ENCODE results near the gene CHRNA4.

CHRNA4 gene

GRCh38 chr20:63401384-63402110, 40.4 kb upstream of the CHRNA4 start:
- no peaks in the 10 kb centered on the region for H3K36me3 ChIP-seq (ENCODE audit: low read depth)
- ATAC-seq (ENCODE audit: low read depth), result no peak
- H3K4me3 ChIP-seq (ENCODE audit: severe bottlenecking), result no peak overlapping the region
- TF ChIP-seq, protein P1, sequence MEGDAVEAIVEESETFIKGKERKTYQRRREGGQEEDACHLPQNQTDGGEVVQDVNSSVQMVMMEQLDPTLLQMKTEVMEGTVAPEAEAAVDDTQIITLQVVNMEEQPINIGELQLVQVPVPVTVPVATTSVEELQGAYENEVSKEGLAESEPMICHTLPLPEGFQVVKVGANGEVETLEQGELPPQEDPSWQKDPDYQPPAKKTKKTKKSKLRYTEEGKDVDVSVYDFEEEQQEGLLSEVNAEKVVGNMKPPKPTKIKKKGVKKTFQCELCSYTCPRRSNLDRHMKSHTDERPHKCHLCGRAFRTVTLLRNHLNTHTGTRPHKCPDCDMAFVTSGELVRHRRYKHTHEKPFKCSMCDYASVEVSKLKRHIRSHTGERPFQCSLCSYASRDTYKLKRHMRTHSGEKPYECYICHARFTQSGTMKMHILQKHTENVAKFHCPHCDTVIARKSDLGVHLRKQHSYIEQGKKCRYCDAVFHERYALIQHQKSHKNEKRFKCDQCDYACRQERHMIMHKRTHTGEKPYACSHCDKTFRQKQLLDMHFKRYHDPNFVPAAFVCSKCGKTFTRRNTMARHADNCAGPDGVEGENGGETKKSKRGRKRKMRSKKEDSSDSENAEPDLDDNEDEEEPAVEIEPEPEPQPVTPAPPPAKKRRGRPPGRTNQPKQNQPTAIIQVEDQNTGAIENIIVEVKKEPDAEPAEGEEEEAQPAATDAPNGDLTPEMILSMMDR (IDR thresholded peaks at IDR 0.05; ENCODE audit: poor library complexity, severe bottlenecking), result no peak
- DNase-seq (ENCODE audit: low spot score), result peak; percentile 86
- no peaks in the 10 kb centered on the region for H3K4me1 ChIP-seq (ENCODE audit: insufficient read depth, poor library complexity, severe bottlenecking)
- no peak overlapping the region for H3K27ac ChIP-seq (ENCODE audit: poor library complexity, severe bottlenecking)
- H3K9me3 ChIP-seq (ENCODE audit: severe bottlenecking), result no peaks in the 10 kb centered on the region
- peaks cover 65% of the 10 kb centered on the region for H3K27me3 ChIP-seq (ENCODE audit: insufficient read depth, poor library complexity, severe bottlenecking)

DNA sequence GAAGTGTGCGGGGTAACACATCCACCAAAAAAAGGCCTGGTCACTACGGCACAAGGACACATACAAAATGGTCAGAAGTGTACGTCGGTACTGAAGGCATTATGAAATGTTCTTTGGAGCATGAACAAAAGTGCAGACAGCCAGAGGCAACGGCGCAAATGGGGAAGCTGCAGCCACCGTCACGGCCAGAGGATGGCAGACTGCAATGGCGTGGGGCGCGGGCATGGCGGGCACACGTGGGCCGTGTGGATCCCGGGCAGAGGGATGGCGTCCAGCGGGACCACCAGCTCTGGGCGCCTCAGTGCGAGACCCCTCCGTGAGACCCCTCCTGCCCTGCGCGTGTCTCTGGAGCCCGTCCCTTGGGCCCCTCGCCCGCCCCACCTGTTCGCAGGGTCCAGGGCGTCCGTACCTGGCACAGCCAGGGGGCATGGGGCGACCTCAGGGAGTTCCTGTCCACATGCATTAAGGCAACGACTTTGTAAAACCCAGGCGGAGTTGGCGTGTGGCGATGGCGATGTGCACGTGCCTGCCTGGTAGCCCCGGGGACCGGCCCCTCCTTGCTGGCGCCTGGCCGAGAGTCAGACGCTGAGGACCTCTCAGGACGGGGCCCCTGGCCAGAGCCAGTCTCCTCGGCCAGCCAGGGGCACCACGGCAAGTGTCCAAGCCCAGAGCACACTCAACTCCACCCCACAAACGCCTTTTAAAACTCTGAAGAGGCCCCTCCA, 39.5 kb upstream of the CHRNA4 start:
- TF ChIP-seq, protein P1 (IDR thresholded peaks at IDR 0.05; ENCODE audit: poor library complexity, severe bottlenecking), result no peak
- no peak overlapping the region for H3K4me3 ChIP-seq (ENCODE audit: severe bottlenecking)
- no peaks in the 10 kb centered on the region for H3K9me3 ChIP-seq (ENCODE audit: severe bottlenecking)
- no peak overlapping the region for H3K27ac ChIP-seq (ENCODE audit: poor library complexity, severe bottlenecking)
- H3K27me3 ChIP-seq (ENCODE audit: insufficient read depth, poor library complexity, severe bottlenecking), result peaks cover 74% of the 10 kb centered on the region
- H3K4me1 ChIP-seq (ENCODE audit: insufficient read depth, poor library complexity, severe bottlenecking), result no peaks in the 10 kb centered on the region
- no peaks in the 10 kb centered on the region for H3K36me3 ChIP-seq (ENCODE audit: low read depth)
- peak; percentile 87 for DNase-seq (ENCODE audit: low spot score)
- no peak for ATAC-seq (ENCODE audit: low read depth)

- no peak for ATAC-seq (ENCODE audit: low read depth)
- H3K9me3 ChIP-seq (ENCODE audit: severe bottlenecking), result no peaks in the 10 kb centered on the region
- DNase-seq (ENCODE audit: low spot score), result peak; percentile 87
- no peak overlapping the region for H3K4me3 ChIP-seq (ENCODE audit: severe bottlenecking)
- TF ChIP-seq, protein P1 (IDR thresholded peaks at IDR 0.05; ENCODE audit: poor library complexity, severe bottlenecking), result no peak
- peaks cover 82% of the 10 kb centered on the region for H3K27me3 ChIP-seq (ENCODE audit: insufficient read depth, poor library complexity, severe bottlenecking)
- no peak overlapping the region for H3K27ac ChIP-seq (ENCODE audit: poor library complexity, severe bottlenecking)
- H3K4me1 ChIP-seq (ENCODE audit: insufficient read depth, poor library complexity, severe bottlenecking), result no peaks in the 10 kb centered on the region
- H3K36me3 ChIP-seq (ENCODE audit: low read depth), result no peaks in the 10 kb centered on the region
Measured at GRCh38 chr20:63399596-63400375, 38.6 kb upstream of the CHRNA4 start.

DNA sequence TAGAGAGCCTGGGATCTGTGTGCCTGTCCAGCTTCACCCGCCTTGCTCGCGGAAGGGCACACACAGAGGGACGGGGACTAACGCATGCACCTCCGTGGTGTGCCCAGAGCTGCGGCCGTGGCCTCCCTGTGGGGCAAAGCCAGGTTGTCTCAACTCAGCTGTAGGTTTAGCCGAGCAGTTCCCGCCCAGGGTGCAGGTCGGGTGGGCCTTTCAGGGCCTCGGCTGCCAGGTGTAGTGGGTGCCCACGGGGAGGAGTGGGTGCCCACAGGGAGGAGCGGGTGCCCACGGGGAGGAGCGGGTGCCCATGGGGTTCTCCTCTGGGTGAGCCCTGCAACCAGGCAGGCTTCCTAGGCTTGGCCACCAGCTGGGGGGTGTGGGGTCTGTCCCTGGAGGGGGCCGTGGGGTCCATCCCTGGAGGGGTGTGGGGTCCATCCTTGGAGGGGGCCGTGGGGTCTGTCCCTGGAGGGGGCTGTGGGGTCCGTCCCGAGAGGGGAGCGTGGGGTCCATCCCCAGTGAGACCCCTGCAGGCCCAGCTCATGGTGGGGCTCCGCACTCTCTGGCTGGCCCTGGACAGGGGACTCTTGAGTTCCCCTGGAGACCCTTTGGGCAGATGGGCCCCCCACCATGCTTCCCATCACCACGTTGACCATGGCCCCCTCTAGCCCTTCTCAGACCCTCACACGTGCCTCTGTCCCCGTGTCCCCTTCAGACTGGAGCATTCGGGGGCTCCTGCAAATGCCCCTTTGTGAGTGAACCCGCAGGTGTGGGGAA, 37.8 kb upstream of the CHRNA4 start:
- Histone ChIP-seq H3K27ac (ENCODE audit: poor library complexity, severe bottlenecking) (no peak overlapping the region), H3K9me3 (ENCODE audit: severe bottlenecking) (no peaks in the 10 kb centered on the region), H3K36me3 (ENCODE audit: low read depth) (no peaks in the 10 kb centered on the region), H3K27me3 (ENCODE audit: insufficient read depth, poor library complexity, severe bottlenecking) (peaks cover 90% of the 10 kb centered on the region), H3K4me3 (ENCODE audit: severe bottlenecking) (no peak overlapping the region), H3K4me1 (ENCODE audit: insufficient read depth, poor library complexity, severe bottlenecking) (no peaks in the 10 kb centered on the region)
- DNase-seq (ENCODE audit: low spot score) (peak; percentile 88), ATAC-seq (ENCODE audit: low read depth) (no peak)
- TF ChIP-seq, protein P1 (IDR thresholded peaks at IDR 0.05; ENCODE audit: poor library complexity, severe bottlenecking), result no peak

All from RWPE2 (cell line).